Measurements from ENCODE around the gene RBBP9.

DNA sequence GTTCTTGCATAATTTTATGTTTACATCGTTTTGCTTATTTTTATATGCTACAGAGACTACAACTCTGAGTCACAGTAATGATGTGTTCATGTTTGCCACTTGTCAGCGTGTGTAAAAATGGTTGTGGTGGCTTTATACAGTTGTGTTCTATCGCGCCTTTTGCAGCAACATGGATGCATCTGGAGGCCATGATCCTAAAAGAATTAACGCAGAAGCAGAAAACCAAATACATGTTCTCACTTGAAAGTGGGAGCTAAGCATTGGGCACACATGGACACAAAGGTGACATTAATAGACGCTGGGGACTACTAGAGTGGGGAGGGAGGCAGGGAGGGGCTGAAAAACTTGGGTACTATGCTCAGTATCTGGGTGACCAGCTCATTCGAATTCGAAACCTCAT, 9.7 kb upstream of the RBBP9 start:
- TF ChIP-seq, protein P1, sequence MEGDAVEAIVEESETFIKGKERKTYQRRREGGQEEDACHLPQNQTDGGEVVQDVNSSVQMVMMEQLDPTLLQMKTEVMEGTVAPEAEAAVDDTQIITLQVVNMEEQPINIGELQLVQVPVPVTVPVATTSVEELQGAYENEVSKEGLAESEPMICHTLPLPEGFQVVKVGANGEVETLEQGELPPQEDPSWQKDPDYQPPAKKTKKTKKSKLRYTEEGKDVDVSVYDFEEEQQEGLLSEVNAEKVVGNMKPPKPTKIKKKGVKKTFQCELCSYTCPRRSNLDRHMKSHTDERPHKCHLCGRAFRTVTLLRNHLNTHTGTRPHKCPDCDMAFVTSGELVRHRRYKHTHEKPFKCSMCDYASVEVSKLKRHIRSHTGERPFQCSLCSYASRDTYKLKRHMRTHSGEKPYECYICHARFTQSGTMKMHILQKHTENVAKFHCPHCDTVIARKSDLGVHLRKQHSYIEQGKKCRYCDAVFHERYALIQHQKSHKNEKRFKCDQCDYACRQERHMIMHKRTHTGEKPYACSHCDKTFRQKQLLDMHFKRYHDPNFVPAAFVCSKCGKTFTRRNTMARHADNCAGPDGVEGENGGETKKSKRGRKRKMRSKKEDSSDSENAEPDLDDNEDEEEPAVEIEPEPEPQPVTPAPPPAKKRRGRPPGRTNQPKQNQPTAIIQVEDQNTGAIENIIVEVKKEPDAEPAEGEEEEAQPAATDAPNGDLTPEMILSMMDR (IDR thresholded peaks at IDR 0.05): no peak
- TF ChIP-seq POLR2AphosphoS5 (IDR thresholded peaks at IDR 0.05): no peak
- no peak for TF ChIP-seq EP300 (IDR thresholded peaks at IDR 0.05)
- TF ChIP-seq POLR2A (IDR thresholded peaks at IDR 0.05): no peak

All from suprapubic skin (tissue), 4 donors.